Ishikawa (cell line): Measurements from ENCODE around the gene SHOX.

ENCODE experiments used
- CEBPB ChIP-seq: IDR thresholded peaks from 2 replicates; pipeline ENCODE4 v1.6.1; 2012
- CREB1 ChIP-seq: IDR thresholded peaks from 2 replicates; pipeline ENCODE4 v1.6.1; 2012; ENCODE audit warnings: low read depth
- EP300 ChIP-seq: IDR thresholded peaks from 2 replicates; pipeline ENCODE4 v1.6.1; 2012; ENCODE audit warnings: borderline replicate concordance
- FOXM1 ChIP-seq: IDR thresholded peaks from 2 replicates; pipeline ENCODE4 v1.6.1; 2012; ENCODE audit warnings: low read depth, borderline replicate concordance
- RAD21 ChIP-seq: IDR thresholded peaks from 2 replicates; pipeline ENCODE4 v1.6.1; 2012; ENCODE audit warnings: low read depth
- TAF1 ChIP-seq: IDR thresholded peaks from 2 replicates; pipeline ENCODE4 v1.6.1; 2012; ENCODE audit warnings: low read depth, mild to moderate bottlenecking
- TCF12 ChIP-seq: IDR thresholded peaks from 2 replicates; pipeline ENCODE4 v1.6.1; 2012; ENCODE audit warnings: low read depth
- YY1 ChIP-seq: IDR thresholded peaks from 2 replicates; pipeline ENCODE4 v1.6.1; 2012; ENCODE audit warnings: low read depth
- TF ChIP-seq, protein P1 (sequence below): IDR thresholded peaks from 2 replicates; pipeline ENCODE4 v1.6.1; 2012

- TF ChIP-seq CEBPB (no peak), TCF12 (no peak), TAF1 (no peak), YY1 (no peak), EP300 (no peak), FOXM1 (no peak), RAD21 (no peak), CREB1 (no peak)
- TF ChIP-seq, protein P1, sequence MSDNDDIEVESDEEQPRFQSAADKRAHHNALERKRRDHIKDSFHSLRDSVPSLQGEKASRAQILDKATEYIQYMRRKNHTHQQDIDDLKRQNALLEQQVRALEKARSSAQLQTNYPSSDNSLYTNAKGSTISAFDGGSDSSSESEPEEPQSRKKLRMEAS = no peak
These were observed 48.8 kb downstream of the SHOX start for GRCh38 chrX:679291-679979.
